Esophagus muscularis mucosa (tissue), 3 donors: ENCODE measurements around the gene RASAL1.

Experiments used
- CTCF ChIP-seq, 3 experiments: fragments of 200-600 bp in 2 of 3; fragments of 450-650 bp in 1 of 3; sonication (generic) in 2 of 3; IDR thresholded peaks; one replicate each; pipeline ENCODE4 v1.5.1; 2017 to 2019; ENCODE audit warnings: antibody characterized with exemption in 3 of 3, mild to moderate bottlenecking in 2 of 3, moderate library complexity in 1 of 3
- POLR2A ChIP-seq: fragments of 450-650 bp; IDR thresholded peaks from one replicate; pipeline ENCODE4 v1.6.1; 2017; ENCODE audit warnings: antibody characterized with exemption, moderate library complexity, mild to moderate bottlenecking, low read depth
- POLR2AphosphoS5 ChIP-seq, 2 donors: sonication (generic); formaldehyde crosslinking; IDR thresholded peaks; one replicate each; pipeline ENCODE4 v1.6.1; 2017; ENCODE audit warnings: antibody characterized with exemption in 2 of 2

GRCh38 chr12:113143959-113144358 lies 8.4 kb upstream of the RASAL1 start:
- no peak for TF ChIP-seq CTCF (IDR thresholded peaks at IDR 0.05)
- no peak for TF ChIP-seq POLR2AphosphoS5 (IDR thresholded peaks at IDR 0.05)
- TF ChIP-seq POLR2A: no peak
